Esophagus squamous epithelium (tissue), 5 donors: ENCODE results near the gene CTSL. TPM values are rescaled to one million over a fixed set of nuclear protein-coding genes. Genes with fewer than 3 reads are reported as not detected.

Experiments
- DNase-seq: peaks from one replicate; lab custom pipeline; 2025; lab: John Stamatoyannopoulos, UW
- H3K27ac ChIP-seq, 4 donors: fragments of 200-600 bp; sonication (generic); one replicate each; pipeline ENCODE4 v1.5.1; 2016 to 2019; ENCODE audit warnings: mild to moderate bottlenecking in 1 of 4
- H3K27me3 ChIP-seq, 4 donors: fragments of 200-600 bp; sonication (generic); 1 replicate in 3 of 4; 2 replicates in 1 of 4; pipeline versions ENCODE4 v1.5.1 to v1.6.0; 2017 to 2021; ENCODE audit warnings: antibody characterized with exemption in 1 of 4
- H3K36me3 ChIP-seq, 3 donors: fragments of 200-600 bp; sonication (generic); one replicate each; pipeline ENCODE4 v1.5.1; 2016 to 2019
- H3K4me1 ChIP-seq, 3 donors: fragments of 200-600 bp; sonication (generic); one replicate each; pipeline ENCODE4 v1.5.1; 2017 to 2019
- H3K4me3 ChIP-seq, 4 donors: fragments of 200-600 bp; sonication (generic); 1 replicate in 3 of 4; 2 replicates in 1 of 4; pipeline ENCODE4 v1.5.1; 2016 to 2019; ENCODE audit warnings: mild to moderate bottlenecking in 2 of 4, moderate library complexity in 1 of 4
- H3K9me3 ChIP-seq, 3 donors: fragments of 200-600 bp; sonication (generic); one replicate each; pipeline ENCODE4 v1.5.1; 2016 to 2019
- POLR2A ChIP-seq, 4 donors: fragments of 450-650 bp; IDR thresholded peaks; one replicate each; pipeline ENCODE4 v1.6.1; 2017; ENCODE audit warnings: antibody characterized with exemption in 4 of 4, mild to moderate bottlenecking in 4 of 4, moderate library complexity in 3 of 4
- WGBS, 2 donors: methylation state at CpG; one replicate each; pipeline ENCODE4 v1.1.5; 2018; 5-methylcytosine and 5-hydroxymethylcytosine counted together
- intact Hi-C: fragments of 100-400 bp; cut with DNase I; formaldehyde crosslinking; loops from one replicate; pipeline ENCODE4 v1.15.0; 2022
- total RNA-seq, 4 donors: library from RNA; depleted of rRNA; stranded (reverse); fragments of >200 nt; gene quantifications; one replicate each; pipeline ENCODE4 v1.1.0, GENCODE V29; 2016
- TF ChIP-seq, protein P1 (sequence below), 6 experiments: fragments of 450-650 bp in 4 of 6; fragments of 200-600 bp in 2 of 6; sonication (generic) in 2 of 6; IDR thresholded peaks; one replicate each; pipeline ENCODE4 v1.5.1; 2016 to 2019; ENCODE audit warnings: antibody characterized with exemption in 6 of 6, mild to moderate bottlenecking in 4 of 6, moderate library complexity in 4 of 6
- donor health status: DM: yes; HTN: yes; CAD: no.

Gene CTSL
- total RNA-seq, 4 donors from 2014 or later: 7.6 to 64.2 (median 42.4) TPM

DNA sequence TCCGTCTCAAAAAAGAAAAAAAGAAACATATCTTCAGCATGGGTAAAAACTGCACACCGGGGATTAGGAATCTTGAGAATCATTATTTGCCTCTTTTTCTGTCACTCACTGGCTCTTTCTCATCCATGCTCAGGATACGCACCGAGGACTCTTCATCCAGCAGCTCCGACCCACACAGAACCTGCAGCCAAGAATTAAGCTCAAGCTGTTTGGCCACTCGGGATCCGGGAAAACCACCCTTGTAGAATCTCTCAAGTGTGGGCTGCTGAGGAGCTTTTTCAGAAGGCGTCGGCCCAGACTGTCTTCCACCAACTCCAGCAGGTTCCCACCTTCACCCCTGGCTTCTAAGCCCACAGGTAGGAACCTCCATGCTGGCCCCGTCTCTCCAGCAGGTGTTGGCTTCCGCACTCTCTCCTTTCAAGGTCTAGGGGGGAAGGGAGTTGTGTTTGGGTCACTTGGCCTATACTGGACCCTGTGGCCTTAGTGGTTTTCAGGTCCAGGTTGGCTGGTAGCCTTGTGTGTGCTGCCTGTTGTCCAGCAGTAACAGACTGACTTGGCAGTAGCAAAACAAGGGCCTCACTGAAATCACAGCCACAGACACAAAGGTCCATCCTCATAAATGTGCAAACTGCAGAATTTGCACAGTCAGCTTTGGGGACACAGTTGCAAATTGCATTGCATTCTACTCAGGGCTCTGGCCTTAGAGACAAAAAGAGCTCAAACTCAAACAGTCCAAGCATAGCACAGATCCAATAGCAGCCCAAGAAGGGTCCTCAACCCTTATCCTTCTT is 44.5 kb upstream of the CTSL start:
- intact Hi-C loops: loop anchor here (5.0 kb wide), 1 partner anchor 141 kb away; no protein-coding TSS in a partner anchor
- H3K27ac ChIP-seq: no peak overlapping the region
- no peaks in the 10 kb centered on the region for H3K9me3 ChIP-seq
- H3K36me3 ChIP-seq: peaks cover 0 to 11% (median 0%) of the 10 kb centered on the region in 3 donors
- DNase-seq: no peak
- no peak overlapping the region for H3K4me3 ChIP-seq
- H3K27me3 ChIP-seq: no peaks in the 10 kb centered on the region
- WGBS, 2 donors: 79 to 97% methylated on average over 9 to 10 of the region's 11 CpGs
- no peak for TF ChIP-seq POLR2A (IDR thresholded peaks at IDR 0.05)
- TF ChIP-seq, protein P1, sequence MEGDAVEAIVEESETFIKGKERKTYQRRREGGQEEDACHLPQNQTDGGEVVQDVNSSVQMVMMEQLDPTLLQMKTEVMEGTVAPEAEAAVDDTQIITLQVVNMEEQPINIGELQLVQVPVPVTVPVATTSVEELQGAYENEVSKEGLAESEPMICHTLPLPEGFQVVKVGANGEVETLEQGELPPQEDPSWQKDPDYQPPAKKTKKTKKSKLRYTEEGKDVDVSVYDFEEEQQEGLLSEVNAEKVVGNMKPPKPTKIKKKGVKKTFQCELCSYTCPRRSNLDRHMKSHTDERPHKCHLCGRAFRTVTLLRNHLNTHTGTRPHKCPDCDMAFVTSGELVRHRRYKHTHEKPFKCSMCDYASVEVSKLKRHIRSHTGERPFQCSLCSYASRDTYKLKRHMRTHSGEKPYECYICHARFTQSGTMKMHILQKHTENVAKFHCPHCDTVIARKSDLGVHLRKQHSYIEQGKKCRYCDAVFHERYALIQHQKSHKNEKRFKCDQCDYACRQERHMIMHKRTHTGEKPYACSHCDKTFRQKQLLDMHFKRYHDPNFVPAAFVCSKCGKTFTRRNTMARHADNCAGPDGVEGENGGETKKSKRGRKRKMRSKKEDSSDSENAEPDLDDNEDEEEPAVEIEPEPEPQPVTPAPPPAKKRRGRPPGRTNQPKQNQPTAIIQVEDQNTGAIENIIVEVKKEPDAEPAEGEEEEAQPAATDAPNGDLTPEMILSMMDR (IDR thresholded peaks at IDR 0.05): no peak
- H3K4me1 ChIP-seq: peaks cover 0 to 17% (median 6%) of the 10 kb centered on the region in 3 donors

DNA sequence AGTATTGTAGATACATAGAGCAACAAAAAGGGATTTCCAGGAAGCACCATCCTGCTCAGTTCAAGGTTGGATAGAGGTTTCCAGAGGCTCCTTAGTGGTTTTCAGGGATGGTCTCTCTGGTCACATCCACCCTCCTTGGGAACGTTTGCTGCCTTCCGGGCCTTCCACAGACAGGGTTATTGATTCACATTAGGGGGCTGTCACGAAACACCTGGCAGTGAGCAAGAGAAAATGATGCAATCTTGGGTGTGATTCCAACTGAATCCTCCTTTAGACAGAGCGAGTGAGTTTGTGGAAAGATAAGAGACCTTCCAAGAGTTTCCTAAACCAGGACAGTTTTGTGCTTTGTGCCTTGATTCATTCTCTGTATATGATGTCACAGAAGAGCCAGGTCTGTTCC is 43.8 kb upstream of the CTSL start:
- DNase-seq: no peak
- TF ChIP-seq, protein P1 (IDR thresholded peaks at IDR 0.05): no peak
- TF ChIP-seq POLR2A (IDR thresholded peaks at IDR 0.05): no peak
- 35 to 63% methylated on average over 1 to 4 of the region's 4 CpGs for WGBS, 2 donors
- Histone ChIP-seq H3K27me3 (no peaks in the 10 kb centered on the region), H3K4me3 (no peak overlapping the region), H3K36me3 (peaks cover 0 to 11% (median 0%) of the 10 kb centered on the region in 3 donors), H3K9me3 (no peaks in the 10 kb centered on the region), H3K27ac (no peak overlapping the region), H3K4me1 (peaks cover 0 to 20% (median 6%) of the 10 kb centered on the region in 3 donors)
- intact Hi-C loops: loop anchor here (5.0 kb wide), 1 partner anchor 140 kb away; no protein-coding TSS in a partner anchor

DNA sequence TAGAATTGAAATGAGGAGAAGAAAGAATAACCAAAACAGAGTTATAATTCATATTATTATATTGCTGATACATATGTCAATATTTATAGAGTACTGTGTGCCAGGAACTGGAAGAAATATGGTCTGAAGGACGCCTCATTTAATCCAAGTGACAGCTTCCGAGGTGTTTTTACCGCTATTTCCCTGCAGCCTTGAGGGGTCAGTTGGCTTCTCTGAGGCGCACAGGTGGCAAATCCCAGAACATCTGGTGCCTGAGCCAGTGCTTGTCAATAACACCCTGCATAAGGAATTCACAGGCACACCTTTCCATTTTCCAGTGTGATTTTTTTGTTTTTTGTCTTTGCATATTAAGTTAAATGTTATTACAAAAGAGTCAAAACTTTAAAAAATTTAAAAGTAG is 43.3 kb upstream of the CTSL start:
- WGBS, 2 donors: 48 to 50% methylated on average over 4 of the region's 4 CpGs
- TF ChIP-seq POLR2A (IDR thresholded peaks at IDR 0.05): no peak
- TF ChIP-seq, protein P1 (IDR thresholded peaks at IDR 0.05): no peak
- H3K27ac ChIP-seq: no peak overlapping the region
- no peak overlapping the region for H3K4me3 ChIP-seq
- peaks cover 0 to 20% (median 6%) of the 10 kb centered on the region in 3 donors for H3K4me1 ChIP-seq
- intact Hi-C loops: loop anchor here (5.0 kb wide), 1 partner anchor 140 kb away; no protein-coding TSS in a partner anchor
- H3K36me3 ChIP-seq: peaks cover 0 to 11% (median 0%) of the 10 kb centered on the region in 3 donors
- no peaks in the 10 kb centered on the region for H3K9me3 ChIP-seq
- H3K27me3 ChIP-seq: no peaks in the 10 kb centered on the region
- no peak for DNase-seq

DNA sequence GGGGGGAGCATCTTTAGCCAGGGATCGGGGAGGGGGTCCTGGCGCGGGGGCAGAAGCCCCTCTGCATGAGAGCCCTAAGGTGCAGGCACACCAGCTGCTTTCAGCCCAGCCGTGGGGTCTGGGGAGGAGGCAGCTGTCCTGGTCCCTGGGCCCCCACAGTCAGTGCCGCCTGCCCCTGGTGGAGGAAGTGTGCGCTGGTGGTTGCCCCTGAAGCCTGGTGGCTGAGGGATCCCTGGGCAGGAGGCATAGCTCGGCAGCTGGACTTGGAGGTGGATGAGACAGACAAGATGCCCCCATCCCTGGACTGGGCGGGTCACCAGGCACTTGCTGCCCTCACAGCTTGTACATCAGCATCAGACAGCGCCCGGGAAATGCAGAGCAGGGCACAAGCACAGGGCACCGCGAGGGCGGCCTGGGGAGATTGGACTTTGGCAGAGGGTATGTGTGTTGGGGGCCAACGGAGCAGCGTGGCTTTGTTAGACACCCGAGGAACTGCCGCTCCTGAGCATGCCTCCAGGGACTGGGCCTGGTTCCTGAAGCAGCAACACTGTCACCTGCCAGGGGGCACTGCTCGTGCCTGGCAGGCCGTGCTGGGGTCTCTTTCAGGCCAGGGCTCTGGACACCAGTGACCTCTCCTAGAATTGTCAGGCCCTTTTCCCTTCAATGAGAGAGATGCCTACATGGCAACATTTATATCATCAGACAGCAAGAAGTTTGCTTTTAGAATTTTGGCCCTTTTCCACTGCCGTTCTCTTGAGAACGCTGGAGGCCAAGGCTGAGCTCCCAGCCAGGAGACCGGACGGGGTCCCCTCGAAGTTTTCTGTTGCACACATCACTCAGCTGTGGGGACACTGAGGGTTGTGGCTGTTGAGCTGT is 41.9 kb upstream of the CTSL start:
- TF ChIP-seq, protein P1 (IDR thresholded peaks at IDR 0.05): no peak
- no peak for TF ChIP-seq POLR2A (IDR thresholded peaks at IDR 0.05)
- H3K4me3 ChIP-seq: no peak overlapping the region
- H3K36me3 ChIP-seq: peaks cover 0 to 11% (median 0%) of the 10 kb centered on the region in 3 donors
- H3K27me3 ChIP-seq: no peaks in the 10 kb centered on the region
- intact Hi-C loops: loop anchor here (5.0 kb wide), 1 partner anchor 138 kb away; no protein-coding TSS in a partner anchor
- WGBS, 2 donors: 60 to 84% methylated on average over 9 of the region's 24 CpGs
- peaks cover 0 to 20% (median 6%) of the 10 kb centered on the region in 3 donors for H3K4me1 ChIP-seq
- no peak for DNase-seq
- H3K9me3 ChIP-seq: no peaks in the 10 kb centered on the region
- H3K27ac ChIP-seq: no peak overlapping the region
